ENCODE results near the gene PCDHAC2.

GRCh38 chr5:140988100-140988499, 21.8 kb downstream of the PCDHAC2 start:
- no peak for TF ChIP-seq EP300 (IDR thresholded peaks at IDR 0.05)
- TF ChIP-seq, protein P1, sequence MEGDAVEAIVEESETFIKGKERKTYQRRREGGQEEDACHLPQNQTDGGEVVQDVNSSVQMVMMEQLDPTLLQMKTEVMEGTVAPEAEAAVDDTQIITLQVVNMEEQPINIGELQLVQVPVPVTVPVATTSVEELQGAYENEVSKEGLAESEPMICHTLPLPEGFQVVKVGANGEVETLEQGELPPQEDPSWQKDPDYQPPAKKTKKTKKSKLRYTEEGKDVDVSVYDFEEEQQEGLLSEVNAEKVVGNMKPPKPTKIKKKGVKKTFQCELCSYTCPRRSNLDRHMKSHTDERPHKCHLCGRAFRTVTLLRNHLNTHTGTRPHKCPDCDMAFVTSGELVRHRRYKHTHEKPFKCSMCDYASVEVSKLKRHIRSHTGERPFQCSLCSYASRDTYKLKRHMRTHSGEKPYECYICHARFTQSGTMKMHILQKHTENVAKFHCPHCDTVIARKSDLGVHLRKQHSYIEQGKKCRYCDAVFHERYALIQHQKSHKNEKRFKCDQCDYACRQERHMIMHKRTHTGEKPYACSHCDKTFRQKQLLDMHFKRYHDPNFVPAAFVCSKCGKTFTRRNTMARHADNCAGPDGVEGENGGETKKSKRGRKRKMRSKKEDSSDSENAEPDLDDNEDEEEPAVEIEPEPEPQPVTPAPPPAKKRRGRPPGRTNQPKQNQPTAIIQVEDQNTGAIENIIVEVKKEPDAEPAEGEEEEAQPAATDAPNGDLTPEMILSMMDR (IDR thresholded peaks at IDR 0.05), result no peak
